Trophoblast cell (in vitro differentiated cells and primary cell): ENCODE measurements around the gene IRX2.
A peak's percentile ranks its signal among the peaks of the same experiment; 100 is the strongest.

ENCODE experiments used
- DNase-seq, 2 donors: peaks; one replicate each; pipeline ENCODE4 v3.0.0-alpha.2; 2016
- H2AFZ ChIP-seq: 2 replicates; pipeline ENCODE4 v1.6.1; 2013; ENCODE audit warnings: low read length, moderate library complexity, mild to moderate bottlenecking; ENCODE audit not compliant: insufficient read depth, poor library complexity
- H2AK5ac ChIP-seq: 2 replicates; pipeline ENCODE4 v1.6.1; 2013; ENCODE audit warnings: mild to moderate bottlenecking, low read length
- H2BK120ac ChIP-seq: 2 replicates; pipeline ENCODE4 v1.6.1; 2013; ENCODE audit warnings: low read length, mild to moderate bottlenecking, moderate library complexity; ENCODE audit not compliant: insufficient read depth, poor library complexity
- H2BK12ac ChIP-seq: 2 replicates; pipeline ENCODE4 v1.6.1; 2013; ENCODE audit warnings: mild to moderate bottlenecking, low read length, moderate library complexity
- H2BK5ac ChIP-seq: 2 replicates; pipeline ENCODE4 v1.6.1; 2013; ENCODE audit warnings: low read length, low read depth, moderate library complexity, mild to moderate bottlenecking; ENCODE audit not compliant: poor library complexity
- H3K14ac ChIP-seq: 2 replicates; pipeline ENCODE4 v1.6.1; 2013; ENCODE audit warnings: mild to moderate bottlenecking, low read length
- H3K18ac ChIP-seq: 2 replicates; pipeline ENCODE4 v1.6.1; 2013; ENCODE audit warnings: mild to moderate bottlenecking, low read length
- H3K23ac ChIP-seq: 2 replicates; pipeline ENCODE4 v1.6.1; 2013; ENCODE audit warnings: low read length
- H3K27ac ChIP-seq: 2 replicates; pipeline ENCODE4 v1.5.1; 2013; ENCODE audit warnings: low read depth, mild to moderate bottlenecking, inconsistent platforms, low read length, moderate library complexity
- H3K27me3 ChIP-seq: 2 replicates; pipeline ENCODE4 v1.6.1; 2013; ENCODE audit warnings: inconsistent platforms, mild to moderate bottlenecking, low read length, moderate library complexity; ENCODE audit not compliant: insufficient read depth
- H3K36me3 ChIP-seq, 2 experiments: 1 replicate in 1 of 2; 2 replicates in 1 of 2; pipeline ENCODE4 v1.6.1; 2013; ENCODE audit warnings: low read length in 2 of 2, mild to moderate bottlenecking in 2 of 2, moderate library complexity in 1 of 2; ENCODE audit not compliant: insufficient read depth in 2 of 2, control insufficient read depth in 1 of 2
- H3K4ac ChIP-seq: 2 replicates; pipeline ENCODE4 v1.6.1; 2013; ENCODE audit warnings: low read depth, mild to moderate bottlenecking, low read length, moderate library complexity
- H3K4me1 ChIP-seq, 2 experiments: 1 replicate in 1 of 2; 2 replicates in 1 of 2; pipeline ENCODE4 v1.6.1; 2013; ENCODE audit warnings: low read length in 2 of 2, mild to moderate bottlenecking in 2 of 2, moderate library complexity in 1 of 2; ENCODE audit not compliant: insufficient read depth in 2 of 2, control insufficient read depth in 1 of 2
- H3K4me2 ChIP-seq: 2 replicates; pipeline ENCODE4 v1.6.1; 2013; ENCODE audit warnings: inconsistent platforms, mild to moderate bottlenecking, low read length, moderate library complexity
- H3K4me3 ChIP-seq: 2 replicates; pipeline ENCODE4 v1.5.1; 2013; ENCODE audit warnings: mild to moderate bottlenecking, low read depth, low read length, inconsistent platforms
- H3K79me1 ChIP-seq: one replicate; pipeline ENCODE4 v1.6.1; 2013; ENCODE audit warnings: low read length
- H3K79me2 ChIP-seq: 2 replicates; pipeline ENCODE4 v1.6.1; 2013; ENCODE audit warnings: low read length, mild to moderate bottlenecking; ENCODE audit not compliant: control insufficient read depth, insufficient read depth, poor library complexity
- H3K9ac ChIP-seq: 2 replicates; pipeline ENCODE4 v1.6.1; 2013; ENCODE audit warnings: mild to moderate bottlenecking, low read length
- H3K9me3 ChIP-seq: 2 replicates; pipeline ENCODE4 v1.6.1; 2013; ENCODE audit warnings: low read depth, mild to moderate bottlenecking, control low read depth, inconsistent platforms, low read length; ENCODE audit not compliant: insufficient read depth
- H4K12ac ChIP-seq: 2 replicates; pipeline ENCODE4 v1.6.1; 2013; ENCODE audit warnings: low read depth, mild to moderate bottlenecking, low read length, moderate library complexity
- H4K8ac ChIP-seq: 2 replicates; pipeline ENCODE4 v1.6.1; 2013; ENCODE audit warnings: low read depth, mild to moderate bottlenecking, low read length, moderate library complexity
- H4K91ac ChIP-seq: one replicate; pipeline ENCODE4 v1.6.1; 2013; ENCODE audit warnings: low read depth, mild to moderate bottlenecking, low read length, moderate library complexity
- WGBS: extraction: QIAGEN DNeasy Blood & Tissue Kit; methylation state at CpG from one replicate; pipeline ENCODE4 v1.1.7; 2013; ENCODE audit warnings: missing lambda C conversion rate; ENCODE audit not compliant: insufficient read length, insufficient coverage; ENCODE audit errors: extremely low coverage; 5-methylcytosine and 5-hydroxymethylcytosine counted together

IRX2 gene

GRCh38 chr5:2752821-2753439 lies 1.5 kb upstream of the IRX2 start:
- Histone ChIP-seq H2AK5ac (no peak overlapping the region), H3K79me2 (peaks cover 20% of the 10 kb centered on the region), H2AFZ (no peak overlapping the region), H3K14ac (no peak overlapping the region), H2BK5ac (no peak overlapping the region), H3K4me1 (peaks cover 34% of the 10 kb centered on the region in 2 experiments), H2BK120ac (no peak overlapping the region), H3K4ac (no peak overlapping the region), H3K4me3 (peak overlapping the region; percentile 5), H4K12ac (no peak overlapping the region), H3K27me3 (peaks cover 2% of the 10 kb centered on the region), H3K9me3 (peaks cover 11% of the 10 kb centered on the region), H4K8ac (peak overlapping the region; percentile 32), H3K79me1 (peaks cover 37% of the 10 kb centered on the region), H3K23ac (no peak overlapping the region), H3K4me2 (peak overlapping the region; percentile 90), H4K91ac (no peak overlapping the region), H2BK12ac (no peak overlapping the region), H3K18ac (peak overlapping the region; percentile 3), H3K27ac (no peak overlapping the region), H3K36me3 (peaks cover 17 to 18% of the 10 kb centered on the region in 2 experiments), H3K9ac (no peak overlapping the region)
- WGBS, result no CpG with 5 or more reads among the region's 34 CpGs
- peak in 1 of 2 donors; percentile 41 for DNase-seq

GRCh38 chr5:2752059-2752820 lies 763 bp upstream of the IRX2 start:
- peak overlapping the region; percentile 90 for H3K4me2 ChIP-seq
- H4K12ac ChIP-seq, result peak overlapping the region; percentile 92
- H3K27me3 ChIP-seq, result peaks cover 2% of the 10 kb centered on the region
- H3K18ac ChIP-seq, result peak overlapping the region; percentile 58
- no peak overlapping the region for H2AK5ac ChIP-seq
- H4K8ac ChIP-seq, result peak overlapping the region; percentile 77
- peak overlapping the region; percentile 83 for H3K14ac ChIP-seq
- no CpG with 5 or more reads among the region's 58 CpGs for WGBS
- H4K91ac ChIP-seq, result peak overlapping the region; percentile 72
- H3K23ac ChIP-seq, result no peak overlapping the region
- H2BK120ac ChIP-seq, result peak overlapping the region; percentile 73
- peak overlapping the region; percentile 74 for H3K4me3 ChIP-seq
- H2AFZ ChIP-seq, result peak overlapping the region; percentile 82
- peaks cover 30 to 31% of the 10 kb centered on the region in 2 experiments for H3K4me1 ChIP-seq
- DNase-seq, result peak; percentile 52 to 59
- H2BK5ac ChIP-seq, result peak overlapping the region; percentile 90
- H3K27ac ChIP-seq, result peak overlapping the region; percentile 77
- H3K36me3 ChIP-seq, result peaks cover 21 to 24% of the 10 kb centered on the region in 2 experiments
- peaks cover 20% of the 10 kb centered on the region for H3K79me2 ChIP-seq
- H2BK12ac ChIP-seq, result peak overlapping the region; percentile 71
- peaks cover 11% of the 10 kb centered on the region for H3K9me3 ChIP-seq
- peaks cover 34% of the 10 kb centered on the region for H3K79me1 ChIP-seq
- peak overlapping the region; percentile 16 for H3K4ac ChIP-seq
- H3K9ac ChIP-seq, result peak overlapping the region; percentile 54

- H3K23ac ChIP-seq, result no peak overlapping the region
- no peak overlapping the region for H2BK120ac ChIP-seq
- H4K91ac ChIP-seq, result peak overlapping the region; percentile 30
- peak overlapping the region; percentile 83 for H3K4ac ChIP-seq
- H2AFZ ChIP-seq, result peak overlapping the region; percentile 79
- H4K12ac ChIP-seq, result peak overlapping the region; percentile 22
- peak overlapping the region; percentile 53 for H4K8ac ChIP-seq
- H3K14ac ChIP-seq, result peak overlapping the region; percentile 81
- peaks cover 30 to 31% of the 10 kb centered on the region in 2 experiments for H3K4me1 ChIP-seq
- peaks cover 15% of the 10 kb centered on the region for H3K79me2 ChIP-seq
- H3K27me3 ChIP-seq, result peaks cover 2% of the 10 kb centered on the region
- H3K4me3 ChIP-seq, result peak overlapping the region; percentile 82
- DNase-seq, result peak; percentile 55 to 71
- peak overlapping the region; percentile 1 for H2BK5ac ChIP-seq
- H3K4me2 ChIP-seq, result peak overlapping the region; percentile 99
- H3K27ac ChIP-seq, result no peak overlapping the region
- peak overlapping the region; percentile 80 for H3K9ac ChIP-seq
- WGBS, result no CpG with 5 or more reads among the region's 110 CpGs
- H3K79me1 ChIP-seq, result peaks cover 25% of the 10 kb centered on the region
- peaks cover 21 to 24% of the 10 kb centered on the region in 2 experiments for H3K36me3 ChIP-seq
- no peak overlapping the region for H2AK5ac ChIP-seq
- H2BK12ac ChIP-seq, result no peak overlapping the region
- peaks cover 11% of the 10 kb centered on the region for H3K9me3 ChIP-seq
- H3K18ac ChIP-seq, result peak overlapping the region; percentile 86
These were observed 566 bp downstream of the IRX2 start for GRCh38 chr5:2750758-2751464.

- Histone ChIP-seq H2BK120ac (no peak overlapping the region), H2AFZ (peak overlapping the region; percentile 79), H2AK5ac (no peak overlapping the region), H3K27me3 (peaks cover 2% of the 10 kb centered on the region), H3K14ac (peak overlapping the region; percentile 81), H3K4me2 (peak overlapping the region; percentile 99), H3K79me2 (peaks cover 15% of the 10 kb centered on the region), H3K36me3 (peaks cover 21 to 24% of the 10 kb centered on the region in 2 experiments), H2BK5ac (peak overlapping the region; percentile 1), H4K91ac (peak overlapping the region; percentile 30), H4K8ac (peak overlapping the region; percentile 53), H3K9me3 (peaks cover 11% of the 10 kb centered on the region), H3K79me1 (peaks cover 20% of the 10 kb centered on the region), H4K12ac (peak overlapping the region; percentile 12), H3K4me3 (peak overlapping the region; percentile 82), H3K18ac (peak overlapping the region; percentile 86), H3K4ac (peak overlapping the region; percentile 83), H3K4me1 (peaks cover 27 to 31% of the 10 kb centered on the region in 2 experiments), H3K27ac (no peak overlapping the region), H2BK12ac (no peak overlapping the region), H3K23ac (no peak overlapping the region), H3K9ac (peak overlapping the region; percentile 80)
- peak; percentile 31 to 56 for DNase-seq
- WGBS, result no CpG with 5 or more reads among the region's 63 CpGs
These were observed 1.3 kb downstream of the IRX2 start for GRCh38 chr5:2750026-2750757.
